BLaER1 treated with 17β-estradiol and CSF1 and Interleukin-3, amounts not matched to agents 10 nM and 100 nM (cell line): ENCODE results near the gene CXADR.

ENCODE experiments used
- H3K27ac ChIP-seq, 11 experiments: shearing (Covaris generic); formaldehyde crosslinking; 2 replicates each; pipeline ENCODE4 v1.8.1; 2022
- H3K27me3 ChIP-seq, 11 experiments: shearing (Covaris generic); formaldehyde crosslinking; 2 replicates each; pipeline ENCODE4 v1.8.1; 2022
- H3K36me3 ChIP-seq, 11 experiments: shearing (Covaris generic); formaldehyde crosslinking; 2 replicates each; pipeline ENCODE4 v1.8.1; 2022
- H3K4me1 ChIP-seq, 10 experiments: shearing (Covaris generic); formaldehyde crosslinking; 2 replicates each; pipeline ENCODE4 v1.8.1; 2022
- H3K4me2 ChIP-seq, 11 experiments: shearing (Covaris generic); formaldehyde crosslinking; 2 replicates each; pipeline ENCODE4 v1.8.1; 2022
- H3K4me3 ChIP-seq, 10 experiments: shearing (Covaris generic); formaldehyde crosslinking; 2 replicates each; pipeline ENCODE4 v1.8.1; 2022
- H3K9ac ChIP-seq, 11 experiments: shearing (Covaris generic); formaldehyde crosslinking; 2 replicates each; pipeline ENCODE4 v1.8.1; 2022
- H3K9me3 ChIP-seq, 11 experiments: shearing (Covaris generic); formaldehyde crosslinking; replicated peaks in 1 of 11; 2 replicates each; pipeline ENCODE4 v1.8.1; 2022
- H4K20me1 ChIP-seq, 11 experiments: shearing (Covaris generic); formaldehyde crosslinking; 2 replicates each; pipeline ENCODE4 v1.8.1; 2022
- Cebpa-rat ChIP-seq, 11 experiments: shearing (Covaris generic); IDR thresholded peaks; 2 replicates each; pipeline ENCODE4 v1.8.1; 2022

Gene CXADR

GRCh38 chr21:17613242-17613676, 100.4 kb downstream of the CXADR start:
- Histone ChIP-seq H4K20me1 (peaks cover 0 to 31% (median 24%) of the 10 kb centered on the region in 11 experiments; a peak in 15 of 22 replicates), H3K4me3 (peak overlapping the region; percentile 79 to 99 (median 94)), H3K4me2 (peak overlapping the region; percentile 73 to 91 (median 82); a peak in 21 of 22 replicates), H3K27ac (peak overlapping the region in 9 of 11 experiments; percentile 83 to 95 (median 93); a peak in 19 of 22 replicates), H3K4me1 (peaks cover 10 to 15% (median 12%) of the 10 kb centered on the region in 10 experiments), H3K36me3 (peaks cover 0 to 24% (median 14%) of the 10 kb centered on the region in 11 experiments; a peak in 17 of 22 replicates), H3K27me3 (no peaks in the 10 kb centered on the region), H3K9me3 (peaks cover 0 to 6% (median 0%) of the 10 kb centered on the region in 11 experiments; a peak in 1 of 22 replicates), H3K9ac (peak overlapping the region; percentile 85 to 96 (median 93); a peak in 21 of 22 replicates)
- no peak for TF ChIP-seq Cebpa-rat (IDR thresholded peaks at IDR 0.05)

- no peak for TF ChIP-seq Cebpa-rat (IDR thresholded peaks at IDR 0.05)
- Histone ChIP-seq H3K27me3 (no peaks in the 10 kb centered on the region), H3K4me2 (no peak overlapping the region), H3K36me3 (no peaks in the 10 kb centered on the region), H3K4me1 (peaks cover 0 to 5% (median 0%) of the 10 kb centered on the region in 10 experiments; a peak in 2 of 20 replicates), H3K4me3 (no peak overlapping the region), H3K9me3 (0 out of 22 replicates have a peak, but pooled peaks cover 0 to 4% (median 0%) of the 10 kb centered on the region in 11 experiments), H4K20me1 (no peaks in the 10 kb centered on the region), H3K9ac (no peak overlapping the region), H3K27ac (no peak overlapping the region)
Measured at GRCh38 chr21:17616831-17617230, 104.0 kb downstream of the CXADR start.

GRCh38 chr21:17622018-17622417, 109.2 kb downstream of the CXADR start:
- Histone ChIP-seq H3K27ac (no peak overlapping the region), H3K9me3 (0 out of 22 replicates have a peak, but pooled peaks cover 0 to 4% (median 0%) of the 10 kb centered on the region in 11 experiments), H4K20me1 (no peaks in the 10 kb centered on the region), H3K36me3 (no peaks in the 10 kb centered on the region), H3K27me3 (no peaks in the 10 kb centered on the region), H3K4me1 (no peaks in the 10 kb centered on the region), H3K4me2 (no peak overlapping the region), H3K9ac (no peak overlapping the region), H3K4me3 (no peak overlapping the region)
- no peak for TF ChIP-seq Cebpa-rat (IDR thresholded peaks at IDR 0.05)

- Histone ChIP-seq H3K4me1 (peaks cover 0 to 14% (median 6%) of the 10 kb centered on the region in 10 experiments; a peak in 8 of 20 replicates), H3K4me3 (no peak overlapping the region), H3K27me3 (no peaks in the 10 kb centered on the region), H4K20me1 (no peaks in the 10 kb centered on the region), H3K9ac (no peak overlapping the region), H3K27ac (no peak overlapping the region), H3K36me3 (no peaks in the 10 kb centered on the region), H3K9me3 (peaks cover 0 to 23% (median 0%) of the 10 kb centered on the region in 11 experiments; a peak in 7 of 22 replicates), H3K4me2 (peak overlapping the region in 2 of 11 experiments; percentile 5 to 23; a peak in 4 of 22 replicates)
- no peak for TF ChIP-seq Cebpa-rat (IDR thresholded peaks at IDR 0.05)
Measured at GRCh38 chr21:17631195-17631594, 118.4 kb downstream of the CXADR start.

- Histone ChIP-seq H3K4me1 (peaks cover 0 to 2% (median 0%) of the 10 kb centered on the region in 10 experiments; a peak in 4 of 20 replicates), H3K4me2 (no peak overlapping the region), H3K4me3 (no peak overlapping the region), H3K27me3 (no peaks in the 10 kb centered on the region), H3K36me3 (no peaks in the 10 kb centered on the region), H3K27ac (no peak overlapping the region), H3K9me3 (peaks cover 0 to 11% (median 7%) of the 10 kb centered on the region in 11 experiments; a peak in 8 of 22 replicates), H3K9ac (no peak overlapping the region), H4K20me1 (no peaks in the 10 kb centered on the region)
- no peak for TF ChIP-seq Cebpa-rat (IDR thresholded peaks at IDR 0.05)
Measured at GRCh38 chr21:17636711-17637110, 123.9 kb downstream of the CXADR start.

- Histone ChIP-seq H3K9ac (no peak overlapping the region), H3K4me1 (no peaks in the 10 kb centered on the region), H3K27me3 (no peaks in the 10 kb centered on the region), H3K9me3 (peaks cover 0 to 11% (median 7%) of the 10 kb centered on the region in 11 experiments; a peak in 8 of 22 replicates), H4K20me1 (no peaks in the 10 kb centered on the region), H3K27ac (no peak overlapping the region), H3K4me3 (no peak overlapping the region), H3K4me2 (no peak overlapping the region), H3K36me3 (no peaks in the 10 kb centered on the region)
- TF ChIP-seq Cebpa-rat (IDR thresholded peaks at IDR 0.05) = no peak
Measured at GRCh38 chr21:17640821-17641220, 128.0 kb downstream of the CXADR start.
